ENCODE measurements around the gene ROMO1.

GRCh38 chr20:35708502-35708901, 9.3 kb downstream of the ROMO1 start:
- TF ChIP-seq POLR2A (IDR thresholded peaks at IDR 0.05) (no peak), POLR2AphosphoS5 (IDR thresholded peaks at IDR 0.05) (no peak), CTCF (IDR thresholded peaks at IDR 0.05) (no peak)

Measured in gastroesophageal sphincter (tissue), 3 donors.